Kidney (tissue), 14 donors: ENCODE results near the gene DPP6. TPM values are rescaled to one million over a fixed set of nuclear protein-coding genes. Genes with fewer than 3 reads are reported as not detected.
"Not testable (repeated sequence)": the region's sequence is repeated elsewhere in the genome, so short reads cannot be mapped to it uniquely, and the experiment has no call there.

Source experiments
- DNase-seq, 5 donors: peaks; one replicate each; pipeline ENCODE4 v3.0.0-alpha.2; 2013 to 2020
- FAIRE-seq: peaks from 2 replicates; lab custom pipeline; 2012; peaks lifted over from hg19 to GRCh38; lab: Jason Lieb, UNC
- H3K27ac ChIP-seq, 2 donors: one replicate each; pipeline ENCODE4 v1.7.0; 2013; ENCODE audit warnings: low read depth in 2 of 2, low read length in 2 of 2, inconsistent platforms in 1 of 2
- H3K27me3 ChIP-seq: one replicate; pipeline ENCODE4 v1.7.1; 2013; ENCODE audit warnings: low read length, inconsistent platforms; ENCODE audit not compliant: control insufficient read depth, insufficient read depth
- H3K36me3 ChIP-seq, 3 donors: one replicate each; pipeline versions ENCODE4 v1.7.0 to v1.7.1; 2013; ENCODE audit warnings: low read length in 3 of 3, control low read depth in 1 of 3, inconsistent platforms in 1 of 3; ENCODE audit not compliant: insufficient read depth in 3 of 3, control insufficient read depth in 2 of 3
- H3K4me1 ChIP-seq, 3 donors: one replicate each; pipeline versions ENCODE4 v1.7.0 to v1.7.1; 2013; ENCODE audit warnings: low read length in 3 of 3, inconsistent platforms in 1 of 3, low read depth in 1 of 3; ENCODE audit not compliant: control insufficient read depth in 2 of 3, insufficient read depth in 2 of 3
- H3K4me3 ChIP-seq, 3 donors: one replicate each; pipeline versions ENCODE4 v1.7.0 to v1.8.1; 2013; ENCODE audit warnings: low read length in 3 of 3, control low read depth in 1 of 3, inconsistent platforms in 1 of 3
- H3K9ac ChIP-seq, 3 donors: one replicate each; pipeline versions ENCODE4 v1.7.0 to v1.7.1; 2013; ENCODE audit warnings: low read length in 3 of 3, control low read depth in 1 of 3, inconsistent platforms in 1 of 3
- H3K9me3 ChIP-seq, 3 donors: one replicate each; pipeline versions ENCODE4 v1.7.0 to v1.7.1; 2013; ENCODE audit warnings: low read length in 3 of 3, control low read depth in 1 of 3, inconsistent platforms in 1 of 3; ENCODE audit not compliant: control insufficient read depth in 2 of 3, insufficient read depth in 1 of 3
- intact Hi-C: fragments of 100-400 bp; cut with DNase I; formaldehyde crosslinking; loops from one replicate; pipeline ENCODE4 v1.11.1; 2022
- polyA plus RNA-seq: library from polyadenylated mRNA; stranded (reverse); fragments of 350-450 nt; fragmentation: Illumina TruSeq; extraction: RNeasy Lipid Tissue Mini Kit (QIAGEN cat#74804); gene quantifications from one replicate; pipeline ENCODE4 v1.2.3, GENCODE V29; 2014; ENCODE audit warnings: low read depth, low replicate concordance; ENCODE audit not compliant: insufficient read depth
- total RNA-seq: library from RNA; stranded (reverse); fragmentation: NEBNext Ultra II Directional; extraction: Animal tissue kit (Norgen Biotek cat#: 25700); gene quantifications from one replicate; pipeline ENCODE4 v1.2.1, GENCODE V29; 2021
- TF ChIP-seq, protein P1 (sequence below): IDR thresholded peaks from 3 replicates; pipeline ENCODE4 v1.5.1; 2012; ENCODE audit warnings: mild to moderate bottlenecking, moderate library complexity, borderline replicate concordance; ENCODE audit not compliant: insufficient read depth; ENCODE audit errors: extremely low read depth
- donor health status: control.
- donor health status: control.
- donor health status: control.
- donor health status: control.
- donor health status: control.
- donor health status: DM: yes; HTN: yes; CAD: no.
- donor health status: Normal renal cell carcinoma (clear cell type).

DPP6 gene
- total and polyA plus RNA-seq, 2 donors from 2014 or later: 1.8 to 6.9 TPM

DNA sequence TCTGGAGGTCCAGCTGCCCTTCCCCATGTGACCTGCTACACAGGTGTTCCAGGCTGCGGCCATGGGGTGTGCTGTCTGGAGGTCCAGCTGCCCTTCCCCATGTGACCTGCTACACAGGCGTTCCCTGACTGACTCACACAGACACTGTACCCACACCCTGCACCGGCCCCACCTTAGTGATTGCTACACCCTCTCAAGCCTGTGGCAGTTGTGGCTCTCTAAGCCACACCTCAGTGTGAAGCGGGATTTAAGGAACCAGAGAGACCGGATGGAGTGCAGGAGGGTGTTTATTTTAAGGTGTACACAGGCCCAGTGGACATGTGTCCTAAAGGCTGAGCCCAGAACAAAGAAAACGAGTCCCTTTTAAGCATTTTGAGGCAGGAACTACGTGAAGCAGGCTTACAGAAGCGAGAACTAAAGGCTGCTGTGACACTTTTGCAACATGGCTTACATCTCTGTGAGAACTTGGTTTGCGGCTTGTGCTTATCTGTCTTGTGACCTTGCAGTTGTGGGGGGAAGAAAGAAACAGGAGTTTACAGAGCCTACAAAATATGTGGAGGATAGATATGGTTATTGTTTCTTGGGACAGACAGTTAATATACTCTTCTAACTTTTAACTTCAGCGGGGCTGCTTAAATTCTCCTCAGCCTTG is 624.4 kb downstream of the DPP6 start:
- H3K27me3 ChIP-seq: no peaks in the 10 kb centered on the region
- FAIRE-seq (no peak), DNase-seq (no peak)
- H3K4me3 ChIP-seq: no peak overlapping the region
- TF ChIP-seq, protein P1, sequence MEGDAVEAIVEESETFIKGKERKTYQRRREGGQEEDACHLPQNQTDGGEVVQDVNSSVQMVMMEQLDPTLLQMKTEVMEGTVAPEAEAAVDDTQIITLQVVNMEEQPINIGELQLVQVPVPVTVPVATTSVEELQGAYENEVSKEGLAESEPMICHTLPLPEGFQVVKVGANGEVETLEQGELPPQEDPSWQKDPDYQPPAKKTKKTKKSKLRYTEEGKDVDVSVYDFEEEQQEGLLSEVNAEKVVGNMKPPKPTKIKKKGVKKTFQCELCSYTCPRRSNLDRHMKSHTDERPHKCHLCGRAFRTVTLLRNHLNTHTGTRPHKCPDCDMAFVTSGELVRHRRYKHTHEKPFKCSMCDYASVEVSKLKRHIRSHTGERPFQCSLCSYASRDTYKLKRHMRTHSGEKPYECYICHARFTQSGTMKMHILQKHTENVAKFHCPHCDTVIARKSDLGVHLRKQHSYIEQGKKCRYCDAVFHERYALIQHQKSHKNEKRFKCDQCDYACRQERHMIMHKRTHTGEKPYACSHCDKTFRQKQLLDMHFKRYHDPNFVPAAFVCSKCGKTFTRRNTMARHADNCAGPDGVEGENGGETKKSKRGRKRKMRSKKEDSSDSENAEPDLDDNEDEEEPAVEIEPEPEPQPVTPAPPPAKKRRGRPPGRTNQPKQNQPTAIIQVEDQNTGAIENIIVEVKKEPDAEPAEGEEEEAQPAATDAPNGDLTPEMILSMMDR: no peak
- no peaks in the 10 kb centered on the region for H3K9me3 ChIP-seq
- intact Hi-C loops: no loop called here
- no peaks in the 10 kb centered on the region for H3K4me1 ChIP-seq
- no peak overlapping the region for H3K27ac ChIP-seq
- H3K36me3 ChIP-seq: no peaks in the 10 kb centered on the region
- H3K9ac ChIP-seq: no peak overlapping the region

DNA sequence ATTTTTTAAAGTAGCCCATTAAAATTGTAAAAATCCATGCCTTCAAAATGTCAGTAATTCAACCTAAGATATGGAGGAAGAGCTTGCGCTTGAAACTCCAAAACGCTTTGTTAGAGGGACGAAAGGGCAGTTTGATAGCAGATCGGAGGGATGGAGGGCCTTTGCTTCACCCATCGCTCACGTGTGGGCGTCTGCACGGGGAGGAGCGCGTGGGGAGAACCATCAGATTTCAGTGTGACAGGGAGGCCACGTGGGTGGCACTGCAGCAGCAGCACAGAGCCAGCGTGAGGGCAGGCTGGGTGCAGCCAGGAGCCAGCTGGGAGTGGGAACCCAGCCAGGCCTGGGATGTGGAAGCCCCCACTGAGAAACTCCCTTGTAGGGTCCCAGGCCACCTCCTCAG is 625.3 kb downstream of the DPP6 start:
- no peaks in the 10 kb centered on the region for H3K4me1 ChIP-seq
- H3K27ac ChIP-seq: no peak overlapping the region
- H3K27me3 ChIP-seq: no peaks in the 10 kb centered on the region
- intact Hi-C loops: no loop called here
- no peak overlapping the region for H3K4me3 ChIP-seq
- FAIRE-seq (no peak), DNase-seq (no peak)
- H3K9me3 ChIP-seq: no peaks in the 10 kb centered on the region
- no peaks in the 10 kb centered on the region for H3K36me3 ChIP-seq
- no peak overlapping the region for H3K9ac ChIP-seq
- TF ChIP-seq, protein P1: no peak

DNA sequence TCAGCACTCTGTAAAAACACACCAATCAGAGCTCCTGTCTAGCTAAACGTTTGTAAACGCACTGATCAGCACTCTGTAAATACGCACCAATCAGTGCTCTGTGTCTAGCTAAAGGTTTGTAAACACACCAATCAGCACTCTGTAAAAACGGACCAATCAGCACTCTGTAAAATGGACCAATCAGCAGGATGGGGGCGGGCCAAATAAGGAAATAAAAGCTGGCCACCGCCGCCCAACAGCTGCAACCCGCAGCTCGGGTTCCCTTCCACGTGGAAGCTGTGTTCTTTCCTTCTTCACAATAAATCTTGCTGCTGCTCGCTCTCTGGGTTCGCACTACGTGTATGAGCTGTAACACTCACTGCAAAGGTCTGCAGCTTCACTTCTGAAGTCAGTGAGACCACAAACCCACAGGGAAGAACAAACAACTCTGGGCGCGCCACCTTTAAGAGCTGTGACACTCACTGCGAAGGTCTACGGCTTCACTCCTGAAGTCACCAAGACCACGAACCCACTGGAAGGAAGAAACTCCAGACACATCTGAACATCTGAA is 625.9 kb downstream of the DPP6 start:
- intact Hi-C loops, H3K9ac ChIP-seq, H3K27ac ChIP-seq, H3K4me3 ChIP-seq, FAIRE-seq, H3K27me3 ChIP-seq, H3K4me1 ChIP-seq, H3K9me3 ChIP-seq, DNase-seq, H3K36me3 ChIP-seq: not testable (repeated sequence)

DNA sequence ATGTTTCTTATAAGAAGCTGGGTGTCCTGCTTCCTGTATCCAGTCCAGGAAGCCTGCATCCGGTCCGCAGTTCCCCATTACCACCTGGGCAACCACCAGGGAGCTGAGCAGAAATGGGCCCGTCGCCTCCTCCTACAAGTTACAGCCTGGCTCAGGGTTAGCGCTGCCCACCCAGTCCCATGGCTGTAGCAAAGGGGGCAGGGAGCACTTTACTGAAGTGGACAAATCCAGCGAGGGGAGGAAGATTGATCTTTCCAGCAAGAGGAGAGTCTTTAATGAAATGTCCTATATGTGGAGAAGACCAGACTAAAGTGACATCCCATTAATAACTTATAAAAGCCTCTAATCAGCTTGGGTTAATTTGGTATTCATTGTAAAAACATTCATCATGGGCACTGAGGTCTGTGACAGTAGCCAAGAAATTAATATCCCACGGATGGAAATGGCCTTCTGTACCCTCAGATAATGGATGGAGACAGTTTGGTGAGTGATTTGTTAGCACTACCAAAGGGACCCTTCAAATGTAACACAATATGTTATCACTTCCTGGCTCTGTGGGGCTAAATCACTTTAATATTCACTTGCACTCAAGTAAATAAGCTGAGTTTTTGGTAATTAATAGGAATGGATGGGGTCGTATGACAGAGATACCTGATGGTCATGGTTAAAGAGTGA is 627.3 kb downstream of the DPP6 start:
- H3K4me3 ChIP-seq: no peak overlapping the region
- no peaks in the 10 kb centered on the region for H3K36me3 ChIP-seq
- H3K9ac ChIP-seq: no peak overlapping the region
- intact Hi-C loops: no loop called here
- DNase-seq (peak in 1 of 5 donors; percentile 19), FAIRE-seq (no peak)
- H3K27ac ChIP-seq: no peak overlapping the region
- H3K4me1 ChIP-seq: no peaks in the 10 kb centered on the region
- no peaks in the 10 kb centered on the region for H3K9me3 ChIP-seq
- no peaks in the 10 kb centered on the region for H3K27me3 ChIP-seq
- TF ChIP-seq, protein P1: no peak
